HG03342 (cell line): ENCODE results near the gene PRKAR2A.
A peak's percentile ranks its signal among the peaks of the same experiment; 100 is the strongest.
"Not testable (repeated sequence)": the region's sequence is repeated elsewhere in the genome, so short reads cannot be mapped to it uniquely, and the experiment has no call there.

Source experiments
- ATAC-seq: cut with Tn5 transposase; IDR thresholded peaks from one replicate; pipeline ENCODE4 v1.9.1; 2021; ENCODE audit warnings: mild to moderate bottlenecking, moderate library complexity; ENCODE audit not compliant: unreplicated experiment

PRKAR2A gene

DNA sequence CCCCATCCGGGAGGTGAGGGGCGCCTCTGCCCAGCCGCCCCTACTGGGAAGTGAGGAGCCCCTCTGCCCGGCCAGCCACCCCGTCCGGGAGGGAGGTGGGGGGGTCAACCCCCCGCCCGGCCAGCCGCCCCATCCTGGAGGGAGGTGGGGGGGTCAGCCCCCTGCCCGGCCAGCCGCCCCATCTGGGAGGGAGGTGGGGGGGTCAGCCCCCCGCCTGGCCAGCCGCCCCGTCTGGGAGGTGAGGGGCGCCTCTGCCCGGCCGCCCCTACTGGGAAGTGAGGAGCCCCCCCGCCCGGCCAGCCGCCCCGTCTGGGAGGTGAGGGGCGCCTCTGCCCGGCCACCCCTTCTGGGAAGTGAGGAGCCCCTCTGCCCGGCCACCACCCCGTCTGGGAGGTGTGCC, 113.1 kb downstream of the PRKAR2A start:
- ATAC-seq, result not testable (repeated sequence)

DNA sequence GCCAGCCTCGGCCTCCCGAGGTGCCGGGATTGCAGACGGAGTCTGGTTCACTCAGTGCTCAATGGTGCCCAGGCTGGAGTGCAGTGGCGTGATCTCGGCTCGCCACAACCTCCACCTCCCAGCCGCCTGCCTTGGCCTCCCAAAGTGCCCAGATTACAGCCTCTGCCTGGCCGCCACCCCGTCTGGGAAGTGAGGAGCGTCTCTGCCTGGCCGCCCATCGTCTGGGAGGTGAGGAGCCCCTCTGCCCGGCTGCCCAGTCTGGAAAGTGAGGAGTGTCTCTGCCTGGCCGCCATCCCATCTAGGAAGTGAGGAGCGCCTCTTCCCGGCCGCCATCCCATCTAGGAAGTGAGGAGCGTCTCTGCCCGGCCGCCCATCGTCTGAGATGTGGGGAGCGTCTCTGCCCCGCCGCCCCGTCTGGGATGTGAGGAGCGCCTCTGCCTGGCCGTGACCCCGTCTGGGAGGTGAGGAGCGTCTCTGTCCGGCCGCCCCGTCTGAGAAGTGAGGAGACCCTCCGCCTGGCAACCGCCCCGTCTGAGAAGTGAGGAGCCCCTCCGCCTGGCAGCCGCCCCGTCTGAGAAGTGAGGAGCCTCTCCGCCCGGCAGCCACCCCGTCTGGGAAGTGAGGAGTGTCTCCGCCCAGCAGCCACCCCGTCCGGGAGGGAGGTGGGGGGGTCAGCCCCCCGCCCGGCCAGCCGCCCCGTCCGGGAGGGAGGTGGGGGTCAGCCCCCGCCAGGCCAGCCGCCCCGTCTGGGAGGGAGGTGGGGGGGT, 113.7 kb downstream of the PRKAR2A start:
- not testable (repeated sequence) for ATAC-seq

GRCh38 chr3:48727511-48727910, 120.2 kb downstream of the PRKAR2A start:
- no peak for ATAC-seq

GRCh38 chr3:48725185-48725855, 122.4 kb downstream of the PRKAR2A start:
- not testable (repeated sequence) for ATAC-seq

DNA sequence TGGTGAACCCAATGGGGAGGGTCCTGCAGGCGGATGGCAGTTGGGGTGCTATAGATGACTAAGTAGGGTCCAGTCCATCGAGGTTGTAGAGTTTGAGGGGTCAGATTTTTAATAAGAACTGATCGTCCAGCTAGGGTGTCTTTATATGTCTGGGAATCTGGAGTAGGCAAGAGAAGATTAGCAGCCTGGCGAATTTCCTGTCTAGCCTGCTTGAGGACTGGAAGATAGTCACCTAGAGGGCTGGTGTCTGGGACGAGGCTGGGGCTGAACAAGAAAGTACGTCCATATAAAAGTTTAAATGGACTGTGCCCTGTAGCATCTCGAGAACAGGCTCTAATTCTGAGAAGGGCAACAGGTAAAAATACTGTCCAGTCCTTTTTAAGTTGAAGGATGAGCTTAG, 123.9 kb downstream of the PRKAR2A start:
- no peak for ATAC-seq

DNA sequence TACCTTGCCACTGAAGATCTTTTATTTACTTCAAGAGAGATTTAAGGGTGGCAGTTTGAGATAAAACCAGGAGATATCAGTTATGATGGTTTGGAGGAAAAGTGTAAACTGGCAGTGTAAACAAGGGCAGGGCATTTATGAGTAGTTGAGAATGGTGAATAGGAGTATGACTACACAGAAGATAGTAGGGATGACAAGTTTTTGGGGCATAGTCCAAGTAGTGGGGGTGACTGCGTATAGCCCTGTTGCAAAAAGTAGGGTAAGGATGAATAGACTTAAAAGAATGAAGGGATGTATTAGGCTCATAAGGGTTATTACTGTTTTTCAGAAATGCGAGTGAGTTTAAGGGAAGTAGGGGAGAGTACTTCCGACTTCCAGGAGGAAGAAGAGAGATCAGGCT, 124.4 kb downstream of the PRKAR2A start:
- ATAC-seq, result not testable (repeated sequence)

DNA sequence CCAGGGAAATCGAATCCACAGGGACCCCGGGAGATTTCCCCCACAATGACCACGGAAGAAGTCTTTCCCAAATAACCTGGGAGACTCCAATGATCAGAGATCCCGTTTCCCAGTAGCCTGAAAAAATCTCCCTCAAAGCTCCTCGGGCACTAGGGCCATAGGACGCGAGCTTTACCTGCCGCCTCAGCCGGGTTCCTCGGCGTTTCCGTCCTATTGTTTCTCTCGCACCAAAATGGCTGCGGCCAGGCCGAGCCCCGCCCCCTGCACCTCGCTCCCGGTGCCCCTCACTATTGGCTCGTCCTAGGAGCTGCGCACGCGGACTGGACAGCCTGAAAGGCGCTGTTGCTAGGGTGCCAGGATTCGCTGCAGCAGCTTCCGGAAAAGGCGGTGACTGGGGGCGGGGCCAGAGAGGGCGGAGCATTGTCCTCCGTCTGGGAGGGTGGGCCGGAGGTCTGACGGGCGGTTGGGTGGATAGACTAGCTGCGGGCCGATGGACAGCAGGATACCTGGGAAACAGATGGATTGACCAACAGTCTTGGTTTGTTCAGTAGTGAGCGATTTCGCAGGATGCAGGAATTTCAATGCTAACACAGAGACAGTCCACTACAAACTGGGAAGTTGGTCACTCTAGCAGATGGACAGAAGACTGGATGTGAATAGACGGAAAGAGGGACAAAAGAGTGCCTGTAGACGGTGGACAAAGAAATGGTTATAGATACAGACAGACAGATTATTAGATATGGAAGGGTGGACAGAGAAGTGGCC, 130.5 kb downstream of the PRKAR2A start, which contains the start of gene IP6K2:
Gene IP6K2, minus strand, starts transcription at position 240 of the 765 bp plus-strand sequence. CDS start 21,930 bp downstream, outside the sequence.
- ATAC-seq, result peak; percentile 97

DNA sequence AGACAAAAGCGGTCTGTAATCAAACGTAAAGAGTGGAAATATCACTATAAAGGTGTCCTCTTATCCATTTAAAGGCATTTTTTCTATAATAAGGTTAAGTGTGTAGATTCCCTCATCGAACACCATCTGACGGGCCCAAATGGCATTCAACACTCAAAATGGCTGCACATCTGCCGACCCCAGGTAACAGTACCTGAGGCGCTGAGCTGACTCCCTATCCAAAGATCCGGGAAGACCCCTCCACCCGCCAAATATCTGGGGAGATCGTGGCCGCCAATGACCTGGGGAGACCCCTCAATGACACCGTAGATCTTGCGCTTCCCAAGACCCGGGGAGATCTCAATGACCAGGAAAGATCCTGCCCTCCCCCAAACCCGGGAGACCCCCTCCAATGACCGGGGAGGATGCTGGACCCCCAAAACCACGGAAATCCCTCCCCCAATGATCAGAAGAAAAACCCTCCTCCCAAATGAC, 131.1 kb downstream of the PRKAR2A start:
- no peak for ATAC-seq

GRCh38 chr3:48715174-48715800, 132.4 kb downstream of the PRKAR2A start:
- ATAC-seq, result no peak

- ATAC-seq, result no peak
Observed at GRCh38 chr3:48711727-48712126, 135.9 kb downstream of the PRKAR2A start.

DNA sequence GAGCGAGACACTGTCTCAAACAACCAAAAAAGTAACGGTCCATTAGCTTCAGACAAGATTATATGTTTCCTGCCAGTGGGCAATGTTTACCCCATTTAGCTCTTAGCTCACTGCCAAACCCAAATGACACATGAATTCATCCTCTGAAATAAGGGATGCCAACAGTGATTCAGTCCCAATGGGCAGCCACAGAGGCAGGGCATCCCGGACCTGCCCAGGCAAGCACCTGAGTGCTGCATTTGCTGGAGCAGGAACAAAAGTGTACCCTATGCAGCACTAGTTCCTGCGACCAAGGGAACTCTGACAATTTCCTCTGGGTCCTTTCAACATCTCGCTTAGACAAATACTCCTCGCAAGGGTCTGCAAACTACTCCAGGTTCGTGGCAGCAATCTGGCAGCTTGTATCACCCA, 138.6 kb downstream of the PRKAR2A start:
- no peak for ATAC-seq

- no peak for ATAC-seq
Observed at GRCh38 chr3:48708481-48708889, 139.2 kb downstream of the PRKAR2A start.

- ATAC-seq, result no peak
Observed at GRCh38 chr3:48707157-48707556, 140.5 kb downstream of the PRKAR2A start.

- no peak for ATAC-seq
Observed at GRCh38 chr3:48702320-48702920, 145.3 kb downstream of the PRKAR2A start.

DNA sequence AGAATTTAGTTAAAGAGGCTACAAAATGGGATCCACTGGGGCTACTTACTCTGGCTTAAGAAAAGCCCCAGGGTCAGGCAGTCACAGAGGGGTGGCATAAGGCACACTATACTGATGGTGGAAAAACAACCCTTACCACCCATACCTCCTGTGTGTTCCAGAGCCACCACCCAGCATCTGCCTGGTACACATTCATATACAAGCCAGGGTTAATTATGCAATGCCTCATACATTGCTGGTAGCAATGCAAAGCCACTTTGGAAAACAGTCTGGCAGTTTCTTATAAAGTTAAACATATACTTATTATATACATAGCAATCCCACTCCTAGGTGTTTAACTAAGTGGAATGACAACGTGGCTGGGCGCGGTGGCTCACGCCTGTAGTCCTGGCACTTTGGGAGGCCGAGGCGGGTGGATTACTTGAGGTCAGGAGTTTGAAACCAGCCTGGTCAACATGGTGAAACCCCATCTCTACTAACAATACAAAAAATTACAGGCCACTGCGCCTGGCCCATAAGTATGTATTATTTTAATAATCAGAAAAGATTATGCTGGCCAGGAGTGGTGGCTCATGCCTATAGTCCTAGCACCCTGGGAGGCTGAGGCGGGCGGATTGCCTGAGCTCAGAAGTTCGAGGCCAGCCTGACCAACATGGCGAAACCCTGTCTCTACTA, 146.8 kb downstream of the PRKAR2A start:
- no peak for ATAC-seq

DNA sequence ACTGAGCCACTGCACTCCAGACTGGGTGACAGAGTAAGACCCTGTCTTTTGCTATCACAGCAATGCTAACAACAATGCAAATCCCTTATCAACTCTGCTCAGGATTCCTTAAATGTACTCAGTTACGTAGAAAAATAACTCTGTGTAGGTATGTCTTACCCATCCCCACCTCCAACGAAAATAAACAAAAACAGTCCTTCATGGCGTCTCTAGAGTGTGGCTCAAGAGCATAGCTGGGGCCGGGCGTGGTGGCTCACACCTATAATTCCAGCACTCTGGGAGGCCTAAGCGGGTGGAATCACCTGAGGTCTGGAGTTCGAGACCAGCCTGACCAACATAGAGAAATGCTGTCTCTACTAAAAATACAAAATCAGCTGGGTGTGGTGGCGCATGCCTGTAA, 148.8 kb downstream of the PRKAR2A start:
- ATAC-seq, result no peak

- no peak for ATAC-seq
Observed at GRCh38 chr3:48697952-48698351, 149.7 kb downstream of the PRKAR2A start.

DNA sequence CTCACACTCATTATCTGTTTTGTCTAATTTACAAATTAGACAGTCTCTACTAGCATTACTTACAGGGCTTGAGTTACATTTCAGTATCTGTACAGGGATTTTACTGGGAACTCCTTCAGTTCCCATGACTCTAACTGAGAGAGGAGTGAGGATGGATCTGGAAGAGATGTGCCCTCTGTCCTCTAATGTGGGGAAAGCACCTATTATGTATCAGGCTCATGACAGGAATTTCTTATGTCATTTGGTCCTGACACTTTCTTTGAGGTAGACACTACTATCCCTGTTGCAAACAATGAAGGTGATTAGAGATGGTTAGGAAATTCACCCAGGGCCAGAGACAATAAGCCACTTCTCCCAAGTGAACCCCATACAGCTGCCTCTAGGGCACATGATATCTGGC, 151.1 kb downstream of the PRKAR2A start:
- ATAC-seq, result no peak
